ENCODE measurements around the gene RET. TPM values are rescaled to one million over a fixed set of nuclear protein-coding genes. Genes with fewer than 3 reads are reported as not detected.
"Not testable (repeated sequence)": the region's sequence is repeated elsewhere in the genome, so short reads cannot be mapped to it uniquely, and the experiment has no call there.

The RET gene
- total RNA-seq, 4 donors from 2014 or later: 0.23 to 2.1 (median 0.78) TPM

- H3K27ac ChIP-seq: no peak overlapping the region
- 88% methylated on average over 8 of the region's 10 CpGs for WGBS
- no peaks in the 10 kb centered on the region for H3K4me1 ChIP-seq
- no peak for DNase-seq (ENCODE audit: low spot score in 2 of 2)
- H3K4me3 ChIP-seq: no peak overlapping the region
- TF ChIP-seq POLR2AphosphoS5 (IDR thresholded peaks at IDR 0.05) (no peak), EP300 (IDR thresholded peaks at IDR 0.05) (no peak), CTCF (IDR thresholded peaks at IDR 0.05) (no peak), POLR2A (IDR thresholded peaks at IDR 0.05) (no peak)
- no peaks in the 10 kb centered on the region for H3K9me3 ChIP-seq
- no peaks in the 10 kb centered on the region for H3K36me3 ChIP-seq
- H3K27me3 ChIP-seq: no peaks in the 10 kb centered on the region
These were observed 13.8 kb downstream of the RET start for GRCh38 chr10:43090664-43091063.

- no peaks in the 10 kb centered on the region for H3K36me3 ChIP-seq
- H3K4me1 ChIP-seq: no peaks in the 10 kb centered on the region
- no peak for DNase-seq (ENCODE audit: low spot score in 2 of 2)
- no peaks in the 10 kb centered on the region for H3K27me3 ChIP-seq
- no peak overlapping the region for H3K4me3 ChIP-seq
- H3K9me3 ChIP-seq: no peaks in the 10 kb centered on the region
- TF ChIP-seq POLR2A (IDR thresholded peaks at IDR 0.05): no peak
- no peak for TF ChIP-seq CTCF (IDR thresholded peaks at IDR 0.05)
- no peak for TF ChIP-seq POLR2AphosphoS5 (IDR thresholded peaks at IDR 0.05)
- TF ChIP-seq EP300 (IDR thresholded peaks at IDR 0.05): no peak
- no peak overlapping the region for H3K27ac ChIP-seq
- WGBS: 70% methylated on average over 3 of the region's 3 CpGs
These were observed 15.0 kb downstream of the RET start for GRCh38 chr10:43091846-43092245.

GRCh38 chr10:43093423-43094076 is 16.7 kb downstream of the RET start:
- Histone ChIP-seq H3K27ac (no peak overlapping the region), H3K27me3 (peaks cover 3% of the 10 kb centered on the region), H3K4me3 (no peak overlapping the region), H3K36me3 (no peaks in the 10 kb centered on the region), H3K4me1 (no peaks in the 10 kb centered on the region), H3K9me3 (no peaks in the 10 kb centered on the region)
- DNase-seq (ENCODE audit: low spot score in 2 of 2): no peak
- WGBS: 40% methylated on average over 12 of the region's 12 CpGs
- TF ChIP-seq EP300 (IDR thresholded peaks at IDR 0.05): no peak
- no peak for TF ChIP-seq POLR2AphosphoS5 (IDR thresholded peaks at IDR 0.05)
- no peak for TF ChIP-seq POLR2A (IDR thresholded peaks at IDR 0.05)
- no peak for TF ChIP-seq CTCF (IDR thresholded peaks at IDR 0.05)

GRCh38 chr10:43094085-43094484 is 17.2 kb downstream of the RET start:
- no peak overlapping the region for H3K4me3 ChIP-seq
- H3K4me1 ChIP-seq: no peaks in the 10 kb centered on the region
- H3K9me3 ChIP-seq: no peaks in the 10 kb centered on the region
- peaks cover 3% of the 10 kb centered on the region for H3K27me3 ChIP-seq
- TF ChIP-seq CTCF (IDR thresholded peaks at IDR 0.05) (no peak), POLR2A (IDR thresholded peaks at IDR 0.05) (no peak), POLR2AphosphoS5 (IDR thresholded peaks at IDR 0.05) (no peak), EP300 (IDR thresholded peaks at IDR 0.05) (no peak)
- H3K27ac ChIP-seq: no peak overlapping the region
- DNase-seq (ENCODE audit: low spot score in 2 of 2): no peak
- 74% methylated on average over 9 of the region's 9 CpGs for WGBS
- H3K36me3 ChIP-seq: no peaks in the 10 kb centered on the region

GRCh38 chr10:43099339-43099738 is 22.5 kb downstream of the RET start:
- not testable (repeated sequence) for H3K4me1 ChIP-seq; DNase-seq (ENCODE audit: low spot score in 2 of 2)

GRCh38 chr10:43099928-43100327 is 23.1 kb downstream of the RET start:
- Histone ChIP-seq H3K4me1 (peaks cover 6% of the 10 kb centered on the region), H3K4me3 (no peak overlapping the region), H3K27ac (no peak overlapping the region), H3K36me3 (no peaks in the 10 kb centered on the region), H3K27me3 (peaks cover 13% of the 10 kb centered on the region), H3K9me3 (no peaks in the 10 kb centered on the region)
- TF ChIP-seq POLR2AphosphoS5 (IDR thresholded peaks at IDR 0.05) (no peak), CTCF (IDR thresholded peaks at IDR 0.05) (no peak), POLR2A (IDR thresholded peaks at IDR 0.05) (no peak), EP300 (IDR thresholded peaks at IDR 0.05) (no peak)
- WGBS: 65% methylated on average over 4 of the region's 4 CpGs
- no peak for DNase-seq (ENCODE audit: low spot score in 2 of 2)

More at GRCh38 chr10:43099339-43099738, 22.5 kb downstream of the RET start:
- H3K27me3 ChIP-seq, H3K27ac ChIP-seq, H3K4me3 ChIP-seq, H3K9me3 ChIP-seq, H3K36me3 ChIP-seq: not testable (repeated sequence)
- WGBS: 87% methylated on average over 6 of the region's 6 CpGs
